22Rv1 (cell line): ENCODE measurements around the gene ABCD3.

ENCODE experiments used
- CTCF ChIP-seq: fragments of 450-650 bp; IDR thresholded peaks from 2 replicates; pipeline ENCODE4 v1.5.1; 2017; ENCODE audit warnings: mild to moderate bottlenecking
- ZFX ChIP-seq: fragments of 450-650 bp; IDR thresholded peaks from 2 replicates; pipeline ENCODE4 v1.6.1; 2017; ENCODE audit warnings: antibody characterized with exemption, borderline replicate concordance

DNA sequence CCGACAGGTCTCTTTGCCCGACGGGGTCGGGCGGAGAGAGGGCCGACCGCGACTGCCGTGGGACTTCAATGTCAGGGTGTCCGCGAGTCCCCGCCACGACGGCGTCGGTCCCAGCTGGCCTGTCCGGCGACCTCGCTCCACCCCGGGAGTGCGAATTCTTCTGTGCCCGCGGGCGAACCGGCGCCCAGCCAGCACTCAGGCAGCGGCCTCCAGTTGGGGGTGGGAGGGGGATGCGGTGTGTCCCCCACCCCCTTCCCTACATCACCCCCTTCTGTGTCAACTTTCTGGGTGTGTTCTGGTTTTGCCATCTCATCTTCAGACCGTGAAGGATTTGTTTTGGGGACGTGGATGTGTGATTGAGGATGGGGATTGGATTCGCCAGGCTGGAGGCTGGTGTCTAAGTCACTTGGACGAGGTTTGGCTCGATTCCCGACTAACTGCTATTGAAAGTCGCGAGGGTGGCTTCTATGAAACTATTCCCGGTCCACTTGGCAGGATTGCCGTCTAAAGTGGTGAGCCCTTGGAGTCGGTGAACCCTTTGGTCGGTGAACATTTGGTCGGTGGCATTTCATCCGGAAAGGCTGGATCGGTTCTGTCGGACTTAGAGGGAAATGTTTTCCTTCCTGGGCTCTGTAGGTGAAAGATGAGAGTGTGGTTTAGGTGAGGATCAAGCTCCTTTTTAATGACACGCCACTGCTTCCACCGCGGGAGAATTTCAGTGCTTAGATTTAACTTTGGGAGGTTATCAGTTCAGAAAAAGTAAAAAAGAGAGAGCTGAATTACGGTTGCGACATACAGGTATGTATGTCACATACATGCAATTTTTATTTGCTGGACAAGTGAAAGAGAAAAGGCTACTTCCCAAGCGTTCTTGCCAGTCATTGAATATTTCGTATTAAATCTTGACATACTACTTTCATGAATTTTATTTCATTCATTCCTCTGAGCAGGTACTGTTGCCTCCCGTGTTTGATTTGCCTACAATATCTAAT lies 771 bp downstream of the ABCD3 start:
- no peak for TF ChIP-seq CTCF
- TF ChIP-seq ZFX: no peak
